Measurements from ENCODE around the gene ARHGAP18. TPM values are rescaled to one million over a fixed set of nuclear protein-coding genes. Genes with fewer than 3 reads are reported as not detected.

The ARHGAP18 gene
- total and polyA plus RNA-seq, 4 donors, result 8.0 to 24.4 (median 15.7) TPM

DNA sequence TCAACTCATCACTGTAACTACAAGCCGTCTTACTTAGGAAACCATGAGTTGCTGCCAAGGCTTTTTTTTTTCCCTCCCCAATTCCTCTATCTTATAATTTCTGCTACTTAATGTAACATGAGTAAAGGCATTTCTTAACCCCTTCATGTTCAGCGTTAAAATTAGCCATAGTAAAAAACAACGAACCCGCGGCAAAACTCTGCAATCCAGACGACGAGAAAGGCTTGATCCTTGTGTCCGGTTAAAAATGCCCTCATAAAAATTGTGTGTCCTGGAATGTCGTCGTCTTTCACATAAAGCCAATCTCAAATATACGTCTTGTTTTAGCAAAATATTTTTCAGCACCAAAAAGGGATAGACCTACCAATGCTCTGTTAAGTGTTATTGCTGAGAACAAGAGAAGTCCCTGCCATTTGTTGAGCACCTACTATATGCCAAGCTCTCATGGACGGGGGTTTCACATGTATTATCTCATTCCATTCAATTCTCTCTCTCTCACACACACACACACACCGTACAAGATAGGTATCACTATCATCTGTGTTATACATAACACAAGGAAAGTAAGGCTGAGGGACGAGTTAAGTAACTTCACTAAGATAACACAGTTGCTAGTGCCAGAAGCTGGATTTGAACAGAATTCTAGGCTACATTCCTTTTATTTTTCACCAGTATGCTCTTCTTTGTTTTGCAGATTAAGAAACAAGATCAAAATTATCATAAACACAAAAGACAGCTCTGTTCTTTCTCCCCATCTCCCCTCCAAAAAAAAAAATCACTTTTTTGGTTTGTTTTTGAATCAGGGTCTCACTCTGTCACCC lies 683 bp upstream of the ARHGAP18 start:
- H3K36me3 ChIP-seq (ENCODE audit: control insufficient read depth in 1 of 2, insufficient read depth in 2 of 2, low read length in 1 of 2), result no peaks in the 10 kb centered on the region
- intact Hi-C loops (cut with DNase I), result loop anchor here in 1 of 2 donors (2.0 kb wide), 1 partner anchor 28 kb away; no protein-coding TSS in a partner anchor
- no peaks in the 10 kb centered on the region for H3K4me1 ChIP-seq (ENCODE audit: control insufficient read depth in 1 of 2, insufficient read depth in 2 of 2, low read length in 2 of 2)
- H3K27me3 ChIP-seq (ENCODE audit: control insufficient read depth in 1 of 2, insufficient read depth in 2 of 2, low read length in 1 of 2), result no peaks in the 10 kb centered on the region
- 20 to 35% methylated on average over 14 of the region's 14 CpGs for WGBS, 2 donors
- no peak overlapping the region for H3K27ac ChIP-seq (ENCODE audit: low read depth in 1 of 2, low read length in 2 of 2)
- ATAC-seq (ENCODE audit: low FRiP score), result no peak
- no peak for DNase-seq
- peak overlapping the region; percentile 44 to 76 for H3K4me3 ChIP-seq (ENCODE audit: low read length in 2 of 2)
- no peaks in the 10 kb centered on the region for H3K9me3 ChIP-seq (ENCODE audit: control insufficient read depth, low read length)

DNA sequence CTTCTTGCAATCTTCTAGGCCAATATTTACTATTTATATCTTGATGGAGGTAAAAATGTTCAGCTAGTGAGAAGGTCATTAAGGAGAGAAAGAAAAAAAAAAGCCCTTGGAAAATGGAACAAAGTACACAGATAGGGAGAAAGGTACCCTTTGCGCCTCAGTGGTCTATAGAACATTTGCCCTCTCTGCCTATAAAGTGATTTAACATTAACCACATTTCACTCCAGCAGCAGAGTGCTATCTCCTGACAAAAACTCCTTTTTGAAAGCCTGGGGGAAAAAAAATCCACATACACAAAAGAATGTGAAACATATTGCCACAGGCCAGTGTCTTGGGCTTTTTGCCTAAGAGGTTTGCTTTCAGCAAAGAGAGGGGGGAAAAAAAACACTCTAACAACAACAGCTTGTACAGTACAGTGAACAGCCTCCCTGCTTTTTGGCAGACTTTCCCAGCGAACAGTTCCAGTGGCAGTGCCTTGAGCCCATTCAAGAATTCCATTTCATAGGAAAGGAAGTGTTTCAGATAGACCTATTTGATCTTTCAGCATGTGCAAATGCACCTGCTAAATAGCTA lies 695 bp downstream of the ARHGAP18 start:
- WGBS, 2 donors, result 26 to 33% methylated on average over 2 of the region's 2 CpGs
- Histone ChIP-seq H3K27me3 (ENCODE audit: control insufficient read depth in 1 of 2, insufficient read depth in 2 of 2, low read length in 1 of 2) (no peaks in the 10 kb centered on the region), H3K9me3 (ENCODE audit: control insufficient read depth, low read length) (no peaks in the 10 kb centered on the region), H3K36me3 (ENCODE audit: control insufficient read depth in 1 of 2, insufficient read depth in 2 of 2, low read length in 1 of 2) (no peaks in the 10 kb centered on the region), H3K4me3 (ENCODE audit: low read length in 2 of 2) (peak overlapping the region; percentile 46 to 76), H3K4me1 (ENCODE audit: control insufficient read depth in 1 of 2, insufficient read depth in 2 of 2, low read length in 2 of 2) (no peaks in the 10 kb centered on the region), H3K27ac (ENCODE audit: low read depth in 1 of 2, low read length in 2 of 2) (peak overlapping the region in 1 of 2 donors; percentile 46)
- intact Hi-C loops (cut with DNase I), result no loop called here
- DNase-seq, result no peak
- ATAC-seq (ENCODE audit: low FRiP score), result peak; percentile 73

DNA sequence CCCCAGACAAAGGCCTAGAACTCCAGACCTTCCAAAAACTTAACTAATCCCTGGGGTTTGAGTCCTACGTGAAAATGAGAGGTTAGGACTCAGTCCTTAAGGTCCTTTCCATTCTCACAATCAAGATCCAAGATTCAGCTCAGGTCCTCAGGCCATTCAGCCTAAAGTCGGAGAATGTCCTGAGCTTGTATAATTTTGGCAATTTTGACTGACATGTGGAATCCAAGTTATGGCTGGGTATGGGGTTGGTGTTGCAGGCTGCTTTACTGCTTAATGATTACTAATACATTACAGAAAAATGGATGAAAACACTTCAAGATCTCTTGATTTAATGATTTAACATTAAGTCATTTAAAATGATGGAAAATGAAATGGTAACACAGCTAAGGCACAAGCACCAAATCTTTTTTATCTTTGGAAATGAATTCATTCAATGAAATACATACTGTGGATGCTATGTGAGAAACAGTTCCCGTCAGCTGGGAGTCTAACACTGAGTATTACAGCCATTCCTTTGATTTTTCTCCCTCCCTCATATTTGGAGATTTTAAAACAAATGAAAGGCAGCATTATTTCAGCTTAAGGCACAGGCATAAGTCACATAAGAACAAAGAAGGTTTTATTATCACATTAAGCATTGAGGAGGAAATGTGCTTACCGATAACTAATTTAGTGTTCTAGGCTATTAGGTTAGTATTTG lies 1.3 kb downstream of the ARHGAP18 start:
- intact Hi-C loops (cut with DNase I), result no loop called here

DNA sequence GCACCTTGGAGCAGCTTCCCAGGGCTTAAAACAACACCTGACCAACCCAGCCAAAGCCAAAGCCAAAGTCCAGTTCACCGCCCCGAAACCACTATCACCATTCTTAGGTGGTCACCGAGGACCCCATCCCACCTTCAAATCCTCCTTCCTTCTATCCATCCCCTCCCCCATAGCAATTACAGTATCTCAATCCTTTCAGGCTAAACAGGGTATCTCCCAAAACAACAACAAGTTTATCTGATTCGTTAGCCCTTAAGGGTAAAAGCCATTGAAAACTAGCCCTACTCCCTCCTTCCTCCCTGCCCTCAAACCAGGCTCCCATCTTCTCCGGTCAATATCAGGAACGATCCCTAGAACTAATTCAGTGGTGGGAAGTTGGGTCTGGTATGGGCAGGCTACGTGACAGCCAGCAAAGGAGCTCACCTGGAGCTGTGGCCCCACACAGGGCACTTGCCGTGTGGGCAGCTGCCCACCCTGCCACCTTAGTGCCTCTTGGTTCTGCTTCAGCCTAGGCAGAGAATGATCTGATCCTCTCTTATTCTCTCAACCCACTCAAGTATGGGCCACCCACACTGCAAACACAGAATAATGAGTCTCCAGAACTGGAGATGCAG lies 2.0 kb downstream of the ARHGAP18 start:
- Histone ChIP-seq H3K27me3 (ENCODE audit: control insufficient read depth in 1 of 2, insufficient read depth in 2 of 2, low read length in 1 of 2) (no peaks in the 10 kb centered on the region), H3K36me3 (ENCODE audit: control insufficient read depth in 1 of 2, insufficient read depth in 2 of 2, low read length in 1 of 2) (no peaks in the 10 kb centered on the region), H3K9me3 (ENCODE audit: control insufficient read depth, low read length) (no peaks in the 10 kb centered on the region), H3K4me1 (ENCODE audit: control insufficient read depth in 1 of 2, insufficient read depth in 2 of 2, low read length in 2 of 2) (no peaks in the 10 kb centered on the region), H3K4me3 (ENCODE audit: low read length in 2 of 2) (no peak overlapping the region), H3K27ac (ENCODE audit: low read depth in 1 of 2, low read length in 2 of 2) (no peak overlapping the region)
- DNase-seq (no peak), ATAC-seq (ENCODE audit: low FRiP score) (no peak)
- intact Hi-C loops (cut with DNase I), result no loop called here
- WGBS, 2 donors, result 92% methylated on average over 8 of the region's 8 CpGs

More for the DNA sequence above, 1.3 kb downstream of the ARHGAP18 start:
- H3K27me3 ChIP-seq (ENCODE audit: control insufficient read depth in 1 of 2, insufficient read depth in 2 of 2, low read length in 1 of 2), result no peaks in the 10 kb centered on the region
- ATAC-seq (ENCODE audit: low FRiP score) (no peak), DNase-seq (no peak)
- no peaks in the 10 kb centered on the region for H3K4me1 ChIP-seq (ENCODE audit: control insufficient read depth in 1 of 2, insufficient read depth in 2 of 2, low read length in 2 of 2)
- 67 to 73% methylated on average over 4 of the region's 4 CpGs for WGBS, 2 donors
- no peak overlapping the region for H3K4me3 ChIP-seq (ENCODE audit: low read length in 2 of 2)
- no peaks in the 10 kb centered on the region for H3K9me3 ChIP-seq (ENCODE audit: control insufficient read depth, low read length)
- H3K36me3 ChIP-seq (ENCODE audit: control insufficient read depth in 1 of 2, insufficient read depth in 2 of 2, low read length in 1 of 2), result no peaks in the 10 kb centered on the region
- no peak overlapping the region for H3K27ac ChIP-seq (ENCODE audit: low read depth in 1 of 2, low read length in 2 of 2)

DNA sequence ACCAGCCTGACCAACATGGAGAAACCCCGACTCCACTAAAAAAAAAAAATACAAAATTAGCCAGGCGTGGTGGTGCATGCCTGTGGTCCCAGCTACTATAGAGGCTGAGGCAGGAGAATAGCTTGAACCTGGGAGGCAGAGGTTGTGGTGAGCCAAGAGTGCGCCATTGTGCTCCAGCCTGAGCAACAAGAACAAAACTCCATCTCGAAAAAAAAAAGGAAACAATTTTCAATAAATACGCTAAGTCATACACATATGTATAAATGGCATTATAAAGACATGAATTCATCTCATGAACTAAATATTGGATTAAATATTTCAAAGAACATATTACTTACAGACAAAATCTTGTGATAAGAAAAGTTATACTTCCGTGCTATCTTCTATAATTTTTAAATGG lies 2.9 kb downstream of the ARHGAP18 start:
- Histone ChIP-seq H3K9me3 (ENCODE audit: control insufficient read depth, low read length) (no peaks in the 10 kb centered on the region), H3K27ac (ENCODE audit: low read depth in 1 of 2, low read length in 2 of 2) (no peak overlapping the region), H3K4me1 (ENCODE audit: control insufficient read depth in 1 of 2, insufficient read depth in 2 of 2, low read length in 2 of 2) (peaks cover 0 to 1% of the 10 kb centered on the region in 2 donors), H3K27me3 (ENCODE audit: control insufficient read depth in 1 of 2, insufficient read depth in 2 of 2, low read length in 1 of 2) (no peaks in the 10 kb centered on the region), H3K36me3 (ENCODE audit: control insufficient read depth in 1 of 2, insufficient read depth in 2 of 2, low read length in 1 of 2) (no peaks in the 10 kb centered on the region), H3K4me3 (ENCODE audit: low read length in 2 of 2) (no peak overlapping the region)
- WGBS, 2 donors, result 97% methylated on average over 6 of the region's 6 CpGs
- DNase-seq (no peak), ATAC-seq (ENCODE audit: low FRiP score) (no peak)
- intact Hi-C loops (cut with DNase I), result no loop called here

DNA sequence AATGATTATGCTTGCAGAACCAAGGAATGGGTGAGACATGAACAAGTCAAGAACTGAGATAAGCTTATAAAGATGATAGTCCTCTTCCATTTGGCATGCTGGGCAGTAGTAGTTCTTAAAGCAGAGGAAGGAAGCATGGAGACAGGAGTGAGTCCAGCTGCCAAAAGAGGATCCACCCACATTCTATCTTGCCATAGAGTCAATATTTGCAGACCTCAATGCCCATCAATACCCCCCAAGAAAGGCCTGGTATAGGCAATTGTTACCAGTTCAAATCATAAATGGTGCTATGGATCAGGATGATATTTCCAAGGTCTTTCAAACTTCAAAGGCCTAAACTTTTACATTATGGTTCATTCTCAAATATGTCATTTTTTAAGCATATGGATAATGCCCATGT lies 4.8 kb downstream of the ARHGAP18 start:
- Histone ChIP-seq H3K27ac (ENCODE audit: low read depth in 1 of 2, low read length in 2 of 2) (no peak overlapping the region), H3K4me1 (ENCODE audit: control insufficient read depth in 1 of 2, insufficient read depth in 2 of 2, low read length in 2 of 2) (peaks cover 0 to 1% of the 10 kb centered on the region in 2 donors), H3K9me3 (ENCODE audit: control insufficient read depth, low read length) (no peaks in the 10 kb centered on the region), H3K27me3 (ENCODE audit: control insufficient read depth in 1 of 2, insufficient read depth in 2 of 2, low read length in 1 of 2) (no peaks in the 10 kb centered on the region), H3K36me3 (ENCODE audit: control insufficient read depth in 1 of 2, insufficient read depth in 2 of 2, low read length in 1 of 2) (no peaks in the 10 kb centered on the region), H3K4me3 (ENCODE audit: low read length in 2 of 2) (no peak overlapping the region)
- ATAC-seq (ENCODE audit: low FRiP score), result no peak
- no peak for DNase-seq
- intact Hi-C loops (cut with DNase I), result no loop called here

DNA sequence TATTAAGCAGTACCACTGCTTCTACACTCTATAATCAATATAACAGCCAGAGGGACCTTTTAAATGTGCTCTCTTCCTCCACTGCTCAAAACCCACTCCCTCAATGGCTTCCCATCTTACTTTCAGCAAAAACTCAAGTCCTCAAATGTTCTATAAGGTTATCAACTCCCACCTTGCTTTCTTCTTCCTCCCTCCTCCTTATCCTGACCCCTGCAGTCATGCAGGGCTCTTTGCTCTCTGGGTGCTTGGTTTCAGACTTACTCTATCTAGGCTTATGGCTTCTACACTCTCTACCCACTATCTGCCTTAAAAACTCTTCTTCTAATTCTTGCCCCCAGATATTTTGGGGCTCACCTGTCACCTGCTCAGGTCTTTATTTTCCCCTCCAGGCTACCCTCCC lies 5.3 kb downstream of the ARHGAP18 start:
- Histone ChIP-seq H3K27ac (ENCODE audit: low read depth in 1 of 2, low read length in 2 of 2) (no peak overlapping the region), H3K36me3 (ENCODE audit: control insufficient read depth in 1 of 2, insufficient read depth in 2 of 2, low read length in 1 of 2) (no peaks in the 10 kb centered on the region), H3K9me3 (ENCODE audit: control insufficient read depth, low read length) (no peaks in the 10 kb centered on the region), H3K27me3 (ENCODE audit: control insufficient read depth in 1 of 2, insufficient read depth in 2 of 2, low read length in 1 of 2) (no peaks in the 10 kb centered on the region), H3K4me3 (ENCODE audit: low read length in 2 of 2) (no peak overlapping the region), H3K4me1 (ENCODE audit: control insufficient read depth in 1 of 2, insufficient read depth in 2 of 2, low read length in 2 of 2) (peaks cover 0 to 1% of the 10 kb centered on the region in 2 donors)
- intact Hi-C loops (cut with DNase I), result no loop called here
- DNase-seq (no peak), ATAC-seq (ENCODE audit: low FRiP score) (no peak)

DNA sequence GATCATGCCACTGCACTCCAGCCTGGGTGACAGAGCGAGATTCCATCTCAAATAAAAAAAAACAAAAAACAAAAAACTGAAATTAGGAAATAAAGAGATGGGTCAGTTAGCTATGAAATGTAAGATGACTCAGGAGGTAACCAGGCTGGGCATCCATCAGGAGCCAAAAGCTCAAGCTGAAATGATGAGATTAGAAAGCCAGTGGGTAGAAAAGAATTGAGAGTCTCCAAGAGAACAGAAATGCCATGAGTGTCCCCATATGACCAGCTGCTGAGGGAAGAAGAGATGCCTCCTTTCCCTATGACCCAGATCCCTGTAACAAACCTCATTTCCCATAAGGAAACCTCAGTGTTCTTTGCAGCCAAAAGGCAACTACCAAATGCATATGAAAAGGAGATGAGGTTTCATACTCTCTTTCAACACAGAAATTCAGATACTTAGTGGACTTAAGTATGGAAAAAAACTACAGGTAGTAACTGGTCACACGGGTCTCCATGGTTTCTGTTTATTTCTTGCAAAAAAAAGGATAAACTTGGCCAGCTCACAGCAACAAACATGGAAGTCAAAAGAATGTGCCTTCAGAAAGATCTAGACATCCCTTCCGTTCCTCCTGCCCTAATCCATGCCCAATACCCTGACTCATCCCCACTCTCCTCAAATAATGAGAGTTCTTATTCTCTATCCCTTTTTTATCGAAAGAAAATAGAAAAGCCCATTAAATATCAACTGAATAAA lies 8.1 kb downstream of the ARHGAP18 start:
- no peak for ATAC-seq (ENCODE audit: low FRiP score)
- peaks cover 0 to 1% of the 10 kb centered on the region in 2 donors for H3K4me1 ChIP-seq (ENCODE audit: control insufficient read depth in 1 of 2, insufficient read depth in 2 of 2, low read length in 2 of 2)

More for the DNA sequence above, 8.1 kb downstream of the ARHGAP18 start:
- no peaks in the 10 kb centered on the region for H3K9me3 ChIP-seq (ENCODE audit: control insufficient read depth, low read length)
- H3K4me3 ChIP-seq (ENCODE audit: low read length in 2 of 2), result no peak overlapping the region
- H3K27ac ChIP-seq (ENCODE audit: low read depth in 1 of 2, low read length in 2 of 2), result no peak overlapping the region
- intact Hi-C loops (cut with DNase I), result no loop called here
- WGBS, 2 donors, result 78 to 97% methylated on average over 4 of the region's 4 CpGs
- H3K27me3 ChIP-seq (ENCODE audit: control insufficient read depth in 1 of 2, insufficient read depth in 2 of 2, low read length in 1 of 2), result no peaks in the 10 kb centered on the region
- DNase-seq, result no peak
- H3K36me3 ChIP-seq (ENCODE audit: control insufficient read depth in 1 of 2, insufficient read depth in 2 of 2, low read length in 1 of 2), result no peaks in the 10 kb centered on the region

Data from aorta (tissue), 5 donors.